NCI-H82 treated with DMSO at 0.1 percent for 48 hours (cell line): ENCODE measurements around the gene PJVK.

Source experiments
- DNase-seq: peaks from one replicate; lab custom pipeline; 2025; ENCODE audit not compliant: unreplicated experiment; lab: John Stamatoyannopoulos, UW

PJVK gene

DNA sequence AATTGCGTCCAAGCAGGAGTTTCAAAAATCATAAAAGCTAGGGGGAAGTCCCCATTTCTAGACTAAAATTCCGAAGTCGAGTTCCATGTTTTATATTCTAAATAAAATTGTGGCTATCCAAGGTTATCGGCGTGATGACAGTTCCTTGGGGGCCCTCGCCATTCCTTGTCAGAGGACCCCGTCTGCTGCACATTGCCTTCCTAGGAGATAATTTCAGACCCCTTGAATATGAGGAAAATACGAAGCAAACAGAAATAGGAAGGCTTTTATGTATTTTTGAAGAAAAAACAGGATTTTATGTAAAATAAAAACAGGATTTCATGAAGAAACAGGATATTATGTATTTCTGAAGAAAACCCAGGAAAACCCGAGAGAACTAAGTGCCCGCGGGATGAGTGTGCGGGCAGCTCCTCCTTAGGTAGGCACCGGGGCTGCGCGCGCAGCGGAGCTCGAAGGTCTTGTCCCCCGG, 28.6 kb downstream of the PJVK start:
- DNase-seq = no peak

DNA sequence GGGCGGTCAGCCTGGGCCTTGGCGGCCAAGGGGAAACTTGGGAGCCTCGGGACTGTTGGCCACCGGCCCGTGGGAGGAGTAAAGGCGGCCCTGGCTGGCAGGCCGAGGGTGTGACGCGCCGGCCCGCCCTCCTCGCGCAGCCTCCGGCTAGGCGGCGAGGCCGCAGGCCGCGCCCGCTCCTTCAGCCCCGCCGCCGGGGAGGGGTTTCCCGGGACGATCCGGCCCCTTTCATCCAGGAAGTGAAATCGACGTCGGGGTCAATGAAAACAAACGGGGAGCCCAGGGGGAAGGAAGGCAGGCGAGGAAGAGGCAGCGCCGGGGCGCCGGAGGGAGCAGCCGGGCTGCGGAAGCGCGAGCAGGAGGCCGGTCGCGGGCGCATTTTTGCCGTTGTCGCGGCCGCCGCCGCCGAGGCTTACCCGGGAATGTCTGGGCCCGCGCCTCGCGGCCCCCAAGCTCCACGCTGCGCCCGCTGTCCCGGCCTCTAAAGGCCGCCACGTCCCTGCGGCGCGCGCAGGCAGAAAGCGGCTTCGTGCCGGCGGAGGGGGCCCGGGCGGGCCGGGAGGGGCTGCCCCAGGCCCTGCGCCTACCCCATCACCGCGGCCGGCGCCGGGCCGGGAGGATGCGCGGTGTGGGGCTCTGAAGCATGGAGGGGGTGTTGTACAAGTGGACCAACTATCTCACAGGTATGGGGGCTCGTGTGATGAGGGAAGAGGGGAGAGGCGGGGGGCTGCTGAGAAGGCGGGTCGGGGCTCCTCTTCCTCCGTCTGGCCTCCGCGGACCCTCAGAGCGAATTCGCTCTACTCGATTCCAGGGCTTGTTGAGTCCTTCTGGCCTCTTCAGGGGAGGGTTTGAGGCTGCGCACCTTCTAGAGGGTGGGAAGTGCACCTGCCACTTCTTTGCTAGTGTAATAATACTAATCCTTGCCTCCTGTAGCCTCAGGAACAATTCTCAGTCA, 29.3 kb downstream of the PJVK start, which contains the start of gene PLEKHA3:
PLEKHA3 (plus strand) TSS at position 231 of the 955 bp plus-strand sequence; CDS start at position 644, 413 bp downstream.
- peak; percentile 49 for DNase-seq

DNA sequence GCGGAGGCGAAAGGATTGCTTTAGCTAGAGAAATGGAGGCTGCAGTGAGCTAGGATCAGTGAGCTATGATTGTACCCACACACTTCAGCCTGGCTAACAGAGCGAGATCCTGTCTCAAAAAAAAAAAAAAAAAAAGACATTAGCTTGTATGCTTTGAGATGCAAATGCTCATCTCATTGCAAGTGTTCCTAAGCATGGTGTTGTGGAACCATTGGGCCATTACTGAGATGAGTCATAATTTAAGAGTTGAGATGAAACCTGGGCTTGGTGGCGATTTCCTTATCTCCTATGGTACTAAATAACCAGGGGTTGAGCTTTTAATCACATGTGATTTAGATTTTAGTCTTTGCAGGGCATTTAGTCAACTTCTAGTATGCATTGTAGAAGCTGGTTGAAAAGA, 31.3 kb downstream of the PJVK start:
- no peak for DNase-seq

DNA sequence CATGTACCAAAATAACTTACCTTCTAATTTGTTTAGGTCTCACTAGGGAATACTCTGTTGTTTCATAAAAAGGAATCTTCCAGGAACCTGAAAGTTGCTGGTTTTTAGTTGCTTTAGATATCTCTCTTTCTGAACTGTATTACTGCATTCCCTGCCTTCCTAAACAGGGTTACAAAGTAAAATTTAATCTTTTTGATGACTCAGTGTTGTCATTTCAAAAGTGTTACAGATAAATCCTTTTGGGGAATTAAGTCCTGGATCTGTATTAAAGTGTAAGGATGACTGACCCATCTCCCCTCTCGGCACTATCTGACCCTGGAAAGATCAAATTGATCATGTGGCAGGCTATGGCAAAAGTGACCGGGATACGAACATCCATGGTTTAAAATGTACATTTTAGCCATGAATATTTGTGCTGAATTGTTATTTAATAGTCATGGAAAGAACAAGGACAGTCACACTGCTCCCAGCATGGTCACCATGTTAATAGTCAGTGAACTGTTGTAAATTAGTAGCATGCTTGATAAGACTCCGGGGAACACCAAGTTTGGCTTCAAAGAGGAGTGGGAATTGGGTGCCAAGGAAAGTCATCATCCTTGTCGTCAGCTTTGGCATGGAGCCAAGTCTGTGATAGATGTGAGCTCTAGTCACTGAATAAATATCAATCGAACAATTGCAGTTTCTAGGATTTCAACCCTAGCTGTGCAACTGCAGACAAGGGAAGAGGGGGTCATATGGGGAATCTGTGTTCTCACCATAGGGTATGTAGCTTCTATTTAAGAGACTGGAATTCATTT, 33.3 kb downstream of the PJVK start:
- no peak for DNase-seq

DNA sequence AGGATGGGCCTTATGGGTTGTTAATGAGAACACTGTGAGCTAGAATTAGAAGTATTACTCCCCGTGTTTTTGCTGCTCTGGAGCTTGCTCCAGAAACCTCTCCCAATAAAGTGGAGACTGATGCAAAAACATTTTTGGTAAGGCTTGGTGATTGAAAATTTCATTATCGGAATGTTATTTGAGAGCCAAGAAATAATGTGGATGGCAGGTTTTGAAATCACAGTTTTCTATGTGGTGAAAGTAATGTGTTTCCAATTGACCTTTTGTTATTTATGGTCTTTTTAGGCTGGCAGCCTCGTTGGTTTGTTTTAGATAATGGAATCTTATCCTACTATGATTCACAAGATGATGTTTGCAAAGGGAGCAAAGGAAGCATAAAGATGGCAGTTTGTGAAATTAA, 34.2 kb downstream of the PJVK start:
- no peak for DNase-seq

DNA sequence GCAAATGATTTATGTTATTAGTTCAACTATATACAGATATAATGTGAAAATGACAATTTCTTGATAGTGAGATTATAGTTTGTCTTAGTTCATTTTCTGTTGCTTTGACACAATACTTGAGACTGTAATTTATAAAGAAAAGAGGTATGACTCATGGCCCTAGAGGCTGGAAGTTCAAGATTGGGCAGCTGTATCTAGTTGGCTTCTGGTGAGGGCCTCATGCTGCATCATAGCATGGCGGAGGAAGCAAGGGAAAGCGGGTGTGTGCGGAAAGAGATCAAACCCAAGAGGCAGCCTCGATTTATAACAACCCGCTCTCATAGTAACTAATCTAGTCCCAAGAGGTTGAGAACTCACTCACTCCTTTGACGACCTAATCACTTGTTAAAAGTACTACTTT, 40.4 kb downstream of the PJVK start:
- no peak for DNase-seq

DNA sequence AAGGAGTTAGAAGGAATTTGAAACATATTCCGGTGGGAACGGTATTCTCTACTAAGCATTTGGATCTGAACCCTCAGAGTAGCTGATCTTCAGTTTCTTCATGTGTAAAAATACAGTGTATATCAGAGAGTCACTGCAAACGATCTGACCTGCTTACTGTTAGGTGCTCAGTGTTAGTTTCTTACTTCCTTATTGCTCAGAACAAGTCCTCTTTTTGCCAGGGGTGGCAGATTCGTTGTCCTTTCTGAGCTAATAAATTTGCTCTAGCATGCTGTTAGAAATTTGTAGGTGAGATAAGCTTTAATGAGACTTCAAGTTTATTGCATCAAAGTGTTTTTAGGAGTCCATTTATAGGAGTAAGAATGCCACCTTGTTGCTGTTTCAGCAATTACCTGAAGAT, 44.9 kb downstream of the PJVK start:
- no peak for DNase-seq

DNA sequence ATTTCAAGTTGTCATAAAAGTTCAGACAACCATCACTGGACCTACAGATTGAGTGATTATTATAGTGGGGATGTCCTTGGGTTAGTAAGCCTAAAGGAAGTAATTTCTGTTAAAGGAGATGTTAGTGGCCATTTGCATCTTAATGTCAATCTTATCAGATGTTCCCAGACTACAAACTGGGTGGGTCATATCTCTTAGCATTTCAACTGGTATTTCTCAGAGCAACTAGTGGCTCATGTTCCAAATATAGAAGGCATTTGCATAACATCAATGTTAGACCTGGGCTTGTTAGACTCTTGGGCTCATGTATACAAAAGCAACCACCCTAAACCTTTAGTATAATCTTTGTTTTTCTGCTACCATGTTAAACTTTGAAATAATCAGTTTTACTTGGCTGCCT, 47.0 kb downstream of the PJVK start:
- DNase-seq = no peak

DNA sequence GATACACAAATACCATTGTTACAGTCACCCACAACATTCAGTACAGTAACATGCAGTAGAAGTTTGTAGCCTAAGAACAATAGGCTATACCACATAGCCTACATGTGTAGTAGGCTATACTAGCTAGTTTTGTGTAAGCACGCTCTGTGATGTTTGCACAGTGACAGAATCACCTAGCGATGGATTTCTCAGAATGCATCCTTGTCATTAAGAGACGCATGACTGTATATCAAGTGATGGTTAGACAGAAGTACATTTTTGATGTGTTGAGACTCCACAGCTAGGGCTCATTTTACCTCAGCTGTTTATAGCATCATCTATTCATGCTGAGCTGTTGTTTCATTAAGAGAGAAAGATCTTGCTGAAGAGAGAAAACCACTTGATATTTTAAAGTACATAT, 48.5 kb downstream of the PJVK start:
- DNase-seq = no peak

DNA sequence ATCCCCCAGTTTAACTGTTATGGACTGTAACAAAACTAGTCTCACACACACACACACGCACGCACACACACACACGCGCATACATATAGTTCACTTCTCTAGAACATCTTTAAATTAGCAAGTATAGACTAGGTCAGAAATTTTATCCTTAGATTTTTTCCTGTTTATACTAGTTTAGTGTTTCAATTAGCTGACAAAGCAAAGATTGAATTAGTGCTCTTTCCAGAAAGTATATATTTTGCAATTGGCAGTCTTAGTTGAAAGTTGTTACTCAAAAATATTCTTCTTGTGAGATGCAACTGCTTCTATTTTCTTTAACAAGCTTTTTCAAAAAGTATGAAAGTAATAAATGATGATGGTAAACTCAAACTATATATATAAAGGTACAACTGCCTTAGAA, 51.6 kb downstream of the PJVK start:
- DNase-seq = no peak

DNA sequence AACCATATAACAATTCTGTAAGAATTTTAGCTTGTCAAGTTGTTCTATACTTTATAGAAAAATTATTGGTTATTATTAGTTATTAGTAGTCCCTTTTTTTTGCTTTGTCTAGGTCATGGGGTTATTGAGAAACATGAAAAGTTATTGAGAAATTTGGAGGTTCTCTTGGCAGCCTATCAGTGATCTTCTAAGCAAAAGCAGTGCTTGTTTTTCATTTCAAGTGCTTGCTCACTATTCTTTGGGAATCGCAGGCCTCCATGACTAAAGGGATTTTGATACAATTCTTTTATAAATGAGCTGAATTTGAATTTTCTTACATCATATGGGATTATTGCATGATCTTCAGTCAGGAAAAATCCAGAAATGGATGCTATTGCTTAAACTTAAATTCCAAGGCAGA, 54.9 kb downstream of the PJVK start:
- no peak for DNase-seq

DNA sequence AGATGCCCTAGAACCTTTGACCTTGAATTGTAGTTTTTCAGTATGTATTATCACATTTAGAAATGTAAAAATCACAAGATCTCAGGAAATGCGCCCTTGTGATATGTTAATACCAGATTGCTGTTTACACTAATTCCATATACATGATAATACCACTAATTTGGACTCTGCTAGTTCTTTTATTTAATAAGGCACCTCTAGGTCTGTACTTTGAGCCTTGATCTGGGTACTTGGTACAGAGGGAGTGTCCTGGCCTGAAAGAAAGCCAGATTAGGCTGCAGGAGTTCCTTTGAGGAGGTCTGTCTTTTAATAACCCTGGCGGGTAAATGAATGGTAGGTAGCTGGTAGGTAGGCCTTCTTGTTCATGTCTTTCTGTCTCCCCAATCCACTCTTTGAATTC, 55.3 kb downstream of the PJVK start:
- DNase-seq = no peak

DNA sequence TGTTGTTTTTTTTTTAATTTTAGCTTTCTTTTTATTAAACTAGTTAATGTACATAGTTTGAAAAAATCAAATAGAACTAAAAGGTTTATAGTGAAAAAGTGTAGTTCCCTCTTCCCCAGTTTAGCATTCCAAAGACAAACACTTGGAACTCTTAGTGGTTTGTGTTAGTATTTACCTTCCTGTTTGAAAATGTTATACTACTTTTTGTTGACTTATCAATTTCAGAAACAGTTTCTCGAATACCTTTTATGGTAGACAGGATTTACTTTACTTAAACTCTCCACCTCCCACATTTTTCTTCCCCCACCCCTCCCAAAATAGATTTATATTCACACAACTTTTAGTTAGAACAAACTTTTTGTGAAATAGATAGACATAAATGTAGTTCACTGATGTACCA, 55.8 kb downstream of the PJVK start:
- no peak for DNase-seq

DNA sequence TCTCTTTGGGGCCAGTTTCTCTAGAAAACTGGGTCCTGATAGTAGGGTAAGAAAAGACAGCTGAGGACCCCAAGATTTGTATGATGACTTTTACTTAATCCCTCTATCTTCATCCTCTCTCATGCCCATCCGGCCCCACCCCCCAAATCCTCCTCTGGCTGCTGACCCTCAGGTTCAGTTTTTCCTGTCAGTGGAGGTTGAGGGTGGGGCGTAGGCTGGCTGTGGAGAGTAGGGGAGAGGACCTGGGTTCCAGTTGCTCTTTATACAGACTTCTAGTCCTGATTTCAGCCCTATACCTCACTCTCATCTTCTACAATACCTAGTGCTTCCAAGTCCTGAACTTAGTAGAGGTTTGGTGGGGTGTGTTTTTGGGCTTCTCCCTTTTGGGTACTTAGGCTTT, 57.5 kb downstream of the PJVK start:
- no peak for DNase-seq

DNA sequence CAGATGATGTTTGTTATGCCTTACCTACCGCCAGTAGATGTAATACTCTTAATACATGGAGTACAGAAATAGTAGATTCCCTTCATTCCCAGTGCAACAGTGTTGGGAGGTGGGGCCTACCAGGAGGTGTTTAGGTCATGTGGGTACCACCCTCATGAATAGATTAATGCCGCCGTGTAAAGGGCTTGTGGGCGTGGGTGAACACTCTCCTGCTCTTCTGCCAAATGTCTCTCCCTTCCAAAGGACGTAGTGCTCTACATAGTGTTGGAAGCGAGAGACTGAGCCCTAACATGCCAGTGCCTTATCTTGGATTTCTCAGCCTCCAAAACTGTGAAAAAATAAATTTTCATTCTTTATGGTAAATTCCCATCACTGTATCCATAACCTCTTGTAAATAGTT, 59.2 kb downstream of the PJVK start:
- no peak for DNase-seq
